Astrocyte of the cerebellum (primary cell): Measurements from ENCODE around the gene TMTC2.

ENCODE experiments used
- DNase-seq: peaks from one replicate; pipeline ENCODE4 v3.0.0-alpha.2; 2011; ENCODE audit warnings: low read depth
- H3K4me3 ChIP-seq: 2 replicates; pipeline ENCODE4 v1.5.1; 2011; ENCODE audit warnings: mild to moderate bottlenecking, low read depth, low read length, moderate library complexity
- in situ Hi-C: cut with HindIII; loops from 2 replicates; pipeline ENCODE4 v1.10.0; 2017; ENCODE audit warnings: low sequenced_read_pairs
- TF ChIP-seq, protein P1 (sequence below): IDR thresholded peaks from 2 replicates; pipeline ENCODE4 v1.5.1; 2012; ENCODE audit warnings: low read length, low read depth, moderate library complexity, mild to moderate bottlenecking; ENCODE audit errors: missing control alignments

TMTC2 gene

DNA sequence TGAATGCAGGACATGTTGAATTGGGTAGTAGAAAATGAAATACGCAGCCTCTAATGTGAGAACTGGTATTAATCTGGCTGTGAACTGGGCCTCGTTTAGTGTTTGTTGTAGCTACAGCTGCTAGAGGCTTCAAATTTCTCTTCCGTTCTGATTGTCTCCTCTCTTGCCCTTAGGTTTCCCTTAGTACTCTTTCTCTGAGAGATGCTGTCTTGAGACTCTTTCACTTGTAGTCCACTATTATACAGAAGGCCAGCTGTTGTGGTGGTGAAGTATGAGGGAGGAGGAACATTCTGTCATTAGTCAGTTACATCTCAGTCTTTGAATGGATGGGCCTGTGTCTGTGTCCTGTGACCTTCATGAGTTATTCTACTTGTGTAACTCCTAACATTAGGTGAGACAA, 322.0 kb downstream of the TMTC2 start:
- TF ChIP-seq, protein P1, sequence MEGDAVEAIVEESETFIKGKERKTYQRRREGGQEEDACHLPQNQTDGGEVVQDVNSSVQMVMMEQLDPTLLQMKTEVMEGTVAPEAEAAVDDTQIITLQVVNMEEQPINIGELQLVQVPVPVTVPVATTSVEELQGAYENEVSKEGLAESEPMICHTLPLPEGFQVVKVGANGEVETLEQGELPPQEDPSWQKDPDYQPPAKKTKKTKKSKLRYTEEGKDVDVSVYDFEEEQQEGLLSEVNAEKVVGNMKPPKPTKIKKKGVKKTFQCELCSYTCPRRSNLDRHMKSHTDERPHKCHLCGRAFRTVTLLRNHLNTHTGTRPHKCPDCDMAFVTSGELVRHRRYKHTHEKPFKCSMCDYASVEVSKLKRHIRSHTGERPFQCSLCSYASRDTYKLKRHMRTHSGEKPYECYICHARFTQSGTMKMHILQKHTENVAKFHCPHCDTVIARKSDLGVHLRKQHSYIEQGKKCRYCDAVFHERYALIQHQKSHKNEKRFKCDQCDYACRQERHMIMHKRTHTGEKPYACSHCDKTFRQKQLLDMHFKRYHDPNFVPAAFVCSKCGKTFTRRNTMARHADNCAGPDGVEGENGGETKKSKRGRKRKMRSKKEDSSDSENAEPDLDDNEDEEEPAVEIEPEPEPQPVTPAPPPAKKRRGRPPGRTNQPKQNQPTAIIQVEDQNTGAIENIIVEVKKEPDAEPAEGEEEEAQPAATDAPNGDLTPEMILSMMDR: no peak
- no peak overlapping the region for H3K4me3 ChIP-seq
- in situ Hi-C loops: no loop called here
- no peak for DNase-seq

DNA sequence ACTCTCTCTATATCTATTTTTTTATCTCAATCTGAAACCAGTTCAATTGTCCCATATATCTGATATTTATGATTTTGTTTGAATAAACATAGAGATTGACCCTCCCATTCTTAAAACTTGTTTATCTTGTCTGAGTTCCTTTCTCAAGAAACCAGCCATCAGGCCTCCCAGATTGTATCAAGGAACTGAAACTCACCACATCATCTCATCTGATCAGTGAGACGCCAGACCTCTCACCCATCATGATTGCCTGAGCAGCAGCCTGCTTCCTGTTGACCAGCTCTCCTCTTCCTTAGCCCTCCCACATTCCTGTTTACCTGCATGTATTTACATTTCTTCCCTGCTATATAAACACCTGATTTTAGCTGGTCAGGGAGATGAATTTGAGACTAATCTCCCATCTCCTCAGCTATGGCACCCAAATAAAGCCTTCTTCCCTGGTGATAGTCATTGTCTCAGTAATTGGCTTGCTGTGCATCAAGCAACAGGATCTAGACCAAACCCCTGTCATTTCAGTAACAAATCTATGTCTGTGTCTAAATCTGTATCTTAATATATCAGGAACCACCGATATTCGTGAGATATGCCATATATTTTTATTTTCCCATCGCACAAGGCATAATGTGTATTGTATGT, 323.6 kb downstream of the TMTC2 start:
- no peak overlapping the region for H3K4me3 ChIP-seq
- in situ Hi-C loops: no loop called here
- DNase-seq: no peak
- TF ChIP-seq, protein P1: no peak

DNA sequence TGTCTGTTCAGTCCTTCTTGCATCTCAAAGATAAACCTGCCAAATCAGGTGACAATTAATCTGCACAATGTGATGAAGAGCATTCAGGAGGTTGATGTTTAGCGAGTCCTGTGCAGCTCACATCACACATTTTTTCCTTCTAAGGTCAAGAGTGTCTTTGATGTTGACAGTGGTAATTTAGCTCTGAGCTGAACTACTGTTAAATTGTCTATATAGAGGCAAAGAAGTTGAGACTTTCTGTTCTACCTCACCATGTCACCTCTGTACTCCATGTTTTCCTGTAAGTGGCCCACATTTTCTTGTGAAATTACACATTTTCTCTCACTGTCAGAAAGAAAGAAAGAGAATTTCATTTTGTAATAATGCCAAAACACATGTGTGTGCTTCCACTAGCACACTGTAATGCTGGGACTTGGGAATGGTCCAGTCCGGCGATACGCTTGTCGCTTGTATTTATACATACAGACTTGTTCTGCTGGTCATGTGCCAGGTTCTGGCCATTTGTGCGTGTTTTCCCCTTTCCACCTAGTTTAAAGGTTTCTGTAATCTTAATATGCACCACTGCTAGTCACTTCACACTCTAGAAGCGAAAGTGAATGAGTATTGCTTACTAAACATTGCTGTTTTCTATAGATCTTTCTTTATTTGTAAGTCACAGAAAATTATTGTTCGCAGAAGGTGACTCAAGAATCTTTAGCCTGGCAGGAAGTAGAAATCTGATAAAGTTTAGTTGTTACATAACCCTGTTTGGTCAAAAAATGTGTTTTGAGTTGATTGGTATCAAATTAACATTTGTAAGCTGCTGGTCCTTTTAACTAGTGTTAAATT, 328.9 kb downstream of the TMTC2 start:
- TF ChIP-seq, protein P1: no peak
- in situ Hi-C loops: no loop called here
- H3K4me3 ChIP-seq: peak overlapping the region; percentile 13
- DNase-seq: peak; percentile 5

DNA sequence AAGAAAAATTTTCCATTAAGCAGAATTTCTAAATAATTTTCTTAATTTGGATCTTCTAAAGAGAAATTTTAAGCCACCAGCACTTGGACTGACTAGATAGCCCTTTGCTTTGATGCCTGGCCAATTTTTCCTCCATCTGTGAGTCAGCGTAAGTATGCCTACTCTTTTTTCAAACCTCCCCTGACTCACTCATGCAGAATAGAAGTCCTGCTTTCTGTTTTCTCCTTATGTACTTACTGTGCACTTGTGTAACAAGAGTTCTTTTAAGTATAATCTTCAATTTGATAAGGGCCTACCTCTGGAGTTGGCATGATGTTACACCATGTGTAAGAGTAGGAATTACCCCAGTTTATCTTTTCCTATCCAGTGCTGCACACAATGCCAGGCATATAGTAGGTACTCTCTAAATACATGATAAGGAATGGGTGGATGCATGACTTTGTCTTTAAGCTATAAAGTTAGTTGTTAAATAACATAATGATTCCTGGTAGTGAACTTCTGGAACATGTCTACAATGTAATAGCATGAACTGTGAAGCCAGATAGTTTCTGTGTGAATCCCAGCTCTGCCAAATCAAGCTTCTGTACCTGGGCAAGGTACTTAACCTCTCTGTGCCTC, 329.6 kb downstream of the TMTC2 start:
- in situ Hi-C loops: no loop called here
- H3K4me3 ChIP-seq: peak overlapping the region; percentile 13
- peak; percentile 86 for DNase-seq
- TF ChIP-seq, protein P1: no peak

DNA sequence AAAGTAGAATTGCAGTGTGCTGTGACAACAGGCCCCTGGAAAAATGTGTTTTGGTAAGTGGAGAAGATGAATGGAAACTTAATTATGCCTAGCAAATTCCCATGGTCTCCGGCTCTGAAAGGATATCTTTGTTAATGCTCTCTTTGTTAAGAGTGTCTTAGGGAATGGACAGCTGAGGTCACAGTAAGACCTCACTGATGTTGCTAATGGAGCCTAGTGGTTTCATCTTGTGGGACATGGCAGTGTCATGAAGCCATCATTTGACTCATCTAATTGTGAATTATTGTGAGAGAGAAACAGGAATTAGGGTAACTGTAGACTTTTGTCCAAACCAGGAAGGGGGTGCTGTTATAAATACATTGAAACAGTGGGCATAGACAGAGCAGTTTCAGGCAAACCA, 330.3 kb downstream of the TMTC2 start:
- in situ Hi-C loops: no loop called here
- no peak for DNase-seq
- no peak overlapping the region for H3K4me3 ChIP-seq
- TF ChIP-seq, protein P1: no peak

DNA sequence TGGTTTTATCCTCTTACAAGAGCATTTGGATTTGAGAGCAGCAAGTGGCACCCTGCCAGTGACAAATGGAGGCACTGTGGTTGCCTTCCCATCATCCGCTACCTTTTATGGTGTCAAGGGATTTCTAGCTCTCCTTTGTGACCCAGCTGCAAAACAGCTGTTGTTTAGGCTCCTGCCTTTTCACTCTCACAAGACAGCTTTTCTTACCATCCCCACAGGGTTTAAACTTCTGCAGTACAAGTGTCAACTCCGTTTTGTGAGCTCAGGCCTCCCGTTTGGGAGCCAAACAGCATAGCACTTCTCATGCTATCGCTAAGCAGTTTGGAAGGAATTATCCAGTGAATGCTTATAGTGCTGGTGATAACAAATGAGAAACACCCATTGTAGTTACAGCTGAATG, 331.4 kb downstream of the TMTC2 start:
- TF ChIP-seq, protein P1: no peak

More for the DNA sequence above, 331.4 kb downstream of the TMTC2 start:
- in situ Hi-C loops: no loop called here
- H3K4me3 ChIP-seq: no peak overlapping the region
- no peak for DNase-seq
